C4-2B (cell line): ENCODE data around the gene ATG7.

Source experiments
- H3K27ac ChIP-seq: fragments of 450-650 bp; 2 replicates; pipeline ENCODE4 v1.5.1; 2017
- ZFX ChIP-seq: fragments of 450-650 bp; IDR thresholded peaks from 2 replicates; pipeline ENCODE4 v1.6.1; 2017
- TF ChIP-seq, protein P1 (sequence below): fragments of 450-650 bp; conservative IDR thresholded peaks from 2 replicates; pipeline ENCODE4 v1.5.1; 2017; ENCODE audit warnings: mild to moderate bottlenecking

ATG7 gene

GRCh38 chr3:11276901-11277300 is 4.7 kb downstream of the ATG7 start:
- TF ChIP-seq, protein P1, sequence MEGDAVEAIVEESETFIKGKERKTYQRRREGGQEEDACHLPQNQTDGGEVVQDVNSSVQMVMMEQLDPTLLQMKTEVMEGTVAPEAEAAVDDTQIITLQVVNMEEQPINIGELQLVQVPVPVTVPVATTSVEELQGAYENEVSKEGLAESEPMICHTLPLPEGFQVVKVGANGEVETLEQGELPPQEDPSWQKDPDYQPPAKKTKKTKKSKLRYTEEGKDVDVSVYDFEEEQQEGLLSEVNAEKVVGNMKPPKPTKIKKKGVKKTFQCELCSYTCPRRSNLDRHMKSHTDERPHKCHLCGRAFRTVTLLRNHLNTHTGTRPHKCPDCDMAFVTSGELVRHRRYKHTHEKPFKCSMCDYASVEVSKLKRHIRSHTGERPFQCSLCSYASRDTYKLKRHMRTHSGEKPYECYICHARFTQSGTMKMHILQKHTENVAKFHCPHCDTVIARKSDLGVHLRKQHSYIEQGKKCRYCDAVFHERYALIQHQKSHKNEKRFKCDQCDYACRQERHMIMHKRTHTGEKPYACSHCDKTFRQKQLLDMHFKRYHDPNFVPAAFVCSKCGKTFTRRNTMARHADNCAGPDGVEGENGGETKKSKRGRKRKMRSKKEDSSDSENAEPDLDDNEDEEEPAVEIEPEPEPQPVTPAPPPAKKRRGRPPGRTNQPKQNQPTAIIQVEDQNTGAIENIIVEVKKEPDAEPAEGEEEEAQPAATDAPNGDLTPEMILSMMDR: no peak
- TF ChIP-seq ZFX: no peak
- no peak overlapping the region for H3K27ac ChIP-seq

- H3K27ac ChIP-seq: no peak overlapping the region
- TF ChIP-seq ZFX: no peak
- TF ChIP-seq, protein P1: no peak
These were observed 10.3 kb downstream of the ATG7 start for GRCh38 chr3:11282250-11283138.

- TF ChIP-seq, protein P1: no peak
- TF ChIP-seq ZFX: no peak
- no peak overlapping the region for H3K27ac ChIP-seq
These were observed 10.9 kb downstream of the ATG7 start for GRCh38 chr3:11283139-11283475.

DNA sequence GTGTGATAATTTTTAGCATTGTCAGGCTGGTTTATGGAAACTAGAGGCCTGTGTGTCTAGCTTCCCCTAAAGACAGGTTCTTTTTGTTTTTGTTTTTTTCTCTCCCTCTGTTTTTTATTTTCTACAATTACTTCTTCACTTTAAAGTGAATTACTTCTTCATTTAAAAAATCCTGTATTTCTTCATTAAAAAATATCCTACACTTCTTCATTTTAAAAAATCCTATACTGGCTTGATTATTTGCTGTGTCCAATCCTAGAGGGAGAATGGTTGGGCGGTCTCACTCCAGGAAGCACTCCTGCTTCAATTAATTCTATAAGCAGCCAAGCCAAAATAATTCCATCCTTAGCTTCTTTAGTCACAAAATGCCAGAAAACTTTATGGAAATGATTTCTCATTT is 11.8 kb downstream of the ATG7 start:
- no peak overlapping the region for H3K27ac ChIP-seq
- TF ChIP-seq, protein P1: no peak

- TF ChIP-seq, protein P1: no peak
- TF ChIP-seq ZFX: no peak
- H3K27ac ChIP-seq: no peak overlapping the region
These were observed 13.3 kb downstream of the ATG7 start for GRCh38 chr3:11285471-11285870.

GRCh38 chr3:11287404-11287803 is 15.2 kb downstream of the ATG7 start:
- H3K27ac ChIP-seq: peak overlapping the region; percentile 15; the same call in 1 of the 2 replicates

GRCh38 chr3:11288021-11288491 is 15.9 kb downstream of the ATG7 start:
- H3K27ac ChIP-seq: no peak overlapping the region
- TF ChIP-seq, protein P1: no peak
- no peak for TF ChIP-seq ZFX

More at GRCh38 chr3:11287404-11287803, 15.2 kb downstream of the ATG7 start:
- TF ChIP-seq, protein P1: no peak
